Astrocyte (in vitro differentiated cells and primary cell): ENCODE measurements around the gene CEBPG. TPM values are rescaled to one million over a fixed set of nuclear protein-coding genes. Genes with fewer than 3 reads are reported as not detected.

Source experiments
- DNase-seq: peaks from one replicate; pipeline ENCODE4 v3.0.0-alpha.2; 2010; ENCODE audit warnings: low read depth
- FAIRE-seq: peaks from 2 replicates; lab custom pipeline; 2011; peaks lifted over from hg19 to GRCh38; lab: Jason Lieb, UNC
- H2AFZ ChIP-seq: 2 replicates; pipeline ENCODE4 v1.6.0; 2012; ENCODE audit warnings: low read depth, low read length, inconsistent platforms
- H3K27ac ChIP-seq: 2 replicates; pipeline ENCODE4 v1.5.1; 2011; ENCODE audit warnings: low read depth, low read length, inconsistent platforms
- H3K27me3 ChIP-seq: 2 replicates; pipeline ENCODE4 v1.6.0; 2011; ENCODE audit warnings: low read length, inconsistent platforms; ENCODE audit not compliant: insufficient read depth
- H3K36me3 ChIP-seq: 2 replicates; pipeline ENCODE4 v1.5.1; 2011; ENCODE audit warnings: low read length, inconsistent platforms; ENCODE audit not compliant: insufficient read depth
- H3K4me1 ChIP-seq: 2 replicates; pipeline ENCODE4 v1.5.1; 2011; ENCODE audit warnings: low read length, inconsistent platforms; ENCODE audit not compliant: insufficient read depth
- H3K4me2 ChIP-seq: 2 replicates; pipeline ENCODE4 v1.6.0; 2012; ENCODE audit warnings: low read length, inconsistent platforms
- H3K4me3 ChIP-seq: 2 replicates; pipeline ENCODE4 v1.5.1; 2011; ENCODE audit warnings: low read depth, mild to moderate bottlenecking, low read length, inconsistent platforms; ENCODE audit not compliant: insufficient read depth
- H3K79me2 ChIP-seq: 2 replicates; pipeline ENCODE4 v1.6.0; 2012; ENCODE audit warnings: mild to moderate bottlenecking, low read length, inconsistent platforms; ENCODE audit not compliant: insufficient read depth
- H3K9ac ChIP-seq: 2 replicates; pipeline ENCODE4 v1.6.0; 2012; ENCODE audit warnings: mild to moderate bottlenecking, low read length, inconsistent platforms
- H3K9me3 ChIP-seq: 2 replicates; pipeline ENCODE4 v1.5.1; 2012; ENCODE audit warnings: low read depth, mild to moderate bottlenecking, low read length, inconsistent platforms; ENCODE audit not compliant: insufficient read depth
- H4K20me1 ChIP-seq: 2 replicates; pipeline ENCODE4 v1.6.0; 2012; ENCODE audit warnings: low read length, inconsistent platforms; ENCODE audit not compliant: insufficient read depth
- H3K27ac Mint-ChIP-seq: one replicate; pipeline ENCODE4 v1.8.0; 2021; ENCODE audit warnings: mild to moderate bottlenecking, mixed read lengths; ENCODE audit not compliant: unreplicated experiment
- H3K27me3 Mint-ChIP-seq: one replicate; pipeline ENCODE4 v1.8.0; 2021; ENCODE audit warnings: low read depth, mixed read lengths; ENCODE audit not compliant: unreplicated experiment
- H3K36me3 Mint-ChIP-seq: one replicate; pipeline ENCODE4 v1.8.0; 2021; ENCODE audit warnings: low read depth, mixed read lengths; ENCODE audit not compliant: unreplicated experiment
- H3K4me1 Mint-ChIP-seq: one replicate; pipeline ENCODE4 v1.8.0; 2021; ENCODE audit warnings: low read depth, mixed read lengths; ENCODE audit not compliant: unreplicated experiment
- H3K4me3 Mint-ChIP-seq: one replicate; pipeline ENCODE4 v1.8.0; 2021; ENCODE audit warnings: mild to moderate bottlenecking, moderate library complexity, mixed read lengths; ENCODE audit not compliant: unreplicated experiment
- H3K9me3 Mint-ChIP-seq: one replicate; pipeline ENCODE4 v1.8.0; 2021; ENCODE audit warnings: mild to moderate bottlenecking, mixed read lengths; ENCODE audit not compliant: unreplicated experiment
- EZH2 ChIP-seq: IDR thresholded peaks from 2 replicates; pipeline ENCODE4 v1.6.1; 2012; ENCODE audit warnings: mild to moderate bottlenecking, low read length, inconsistent platforms; ENCODE audit not compliant: insufficient read depth
- total RNA-seq: library from RNA; stranded (reverse); gene quantifications from 2 replicates; pipeline ENCODE4 v1.2.1, GENCODE V29; 2021
- TF ChIP-seq, protein P1 (sequence below): IDR thresholded peaks from 2 replicates; pipeline ENCODE4 v1.5.1; 2011; ENCODE audit warnings: low read depth, mild to moderate bottlenecking, inconsistent platforms, low read length, moderate library complexity; ENCODE audit not compliant: insufficient read depth

CEBPG gene
- total RNA-seq, 1 donor from 2014 or later = 31.7 TPM

DNA sequence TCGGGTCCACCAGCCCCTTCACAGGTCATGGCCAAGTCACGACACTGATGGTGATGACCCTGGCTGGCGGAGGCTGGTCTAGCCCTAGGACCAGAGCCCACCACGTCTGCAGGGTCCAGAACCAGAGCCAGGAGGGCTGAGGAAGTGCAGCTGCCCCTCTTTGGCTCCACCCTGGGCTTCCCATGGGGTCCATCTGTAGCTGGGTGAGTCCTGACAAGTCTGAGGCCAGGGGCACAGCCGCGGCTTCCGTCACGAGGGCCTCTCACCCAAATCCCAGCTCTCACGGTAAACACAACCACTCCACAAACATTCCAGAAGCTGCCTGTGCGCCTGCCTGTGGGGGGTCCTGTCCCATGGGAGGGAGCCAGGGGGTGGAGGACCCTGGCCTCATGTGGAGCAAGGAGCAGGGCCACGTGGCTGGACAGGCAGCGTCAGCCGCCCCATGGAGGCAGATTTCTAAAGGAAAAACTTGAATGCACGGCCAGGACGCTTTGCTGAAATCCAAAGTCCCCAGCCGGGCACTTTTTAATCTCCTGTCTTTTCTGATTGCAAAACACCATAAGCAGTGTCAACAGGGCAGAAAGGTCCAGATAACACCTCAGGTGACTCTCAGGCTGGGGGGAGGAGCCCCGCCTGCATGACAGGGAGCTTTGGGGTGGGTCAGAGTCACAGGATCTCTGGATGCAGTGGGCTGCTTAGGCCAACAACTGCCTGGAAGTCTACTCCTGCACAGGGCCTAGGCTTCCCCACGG lies 29.9 kb downstream of the CEBPG start:
- H3K4me1 Mint-ChIP-seq = peaks cover 3% of the 10 kb centered on the region
- H3K9ac ChIP-seq = no peak overlapping the region
- no peak overlapping the region for H3K4me2 ChIP-seq
- no peak overlapping the region for H2AFZ ChIP-seq
- no peak overlapping the region for H3K27ac ChIP-seq
- H3K79me2 ChIP-seq = no peaks in the 10 kb centered on the region
- no peak for TF ChIP-seq EZH2
- TF ChIP-seq, protein P1, sequence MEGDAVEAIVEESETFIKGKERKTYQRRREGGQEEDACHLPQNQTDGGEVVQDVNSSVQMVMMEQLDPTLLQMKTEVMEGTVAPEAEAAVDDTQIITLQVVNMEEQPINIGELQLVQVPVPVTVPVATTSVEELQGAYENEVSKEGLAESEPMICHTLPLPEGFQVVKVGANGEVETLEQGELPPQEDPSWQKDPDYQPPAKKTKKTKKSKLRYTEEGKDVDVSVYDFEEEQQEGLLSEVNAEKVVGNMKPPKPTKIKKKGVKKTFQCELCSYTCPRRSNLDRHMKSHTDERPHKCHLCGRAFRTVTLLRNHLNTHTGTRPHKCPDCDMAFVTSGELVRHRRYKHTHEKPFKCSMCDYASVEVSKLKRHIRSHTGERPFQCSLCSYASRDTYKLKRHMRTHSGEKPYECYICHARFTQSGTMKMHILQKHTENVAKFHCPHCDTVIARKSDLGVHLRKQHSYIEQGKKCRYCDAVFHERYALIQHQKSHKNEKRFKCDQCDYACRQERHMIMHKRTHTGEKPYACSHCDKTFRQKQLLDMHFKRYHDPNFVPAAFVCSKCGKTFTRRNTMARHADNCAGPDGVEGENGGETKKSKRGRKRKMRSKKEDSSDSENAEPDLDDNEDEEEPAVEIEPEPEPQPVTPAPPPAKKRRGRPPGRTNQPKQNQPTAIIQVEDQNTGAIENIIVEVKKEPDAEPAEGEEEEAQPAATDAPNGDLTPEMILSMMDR = no peak
- H3K27me3 ChIP-seq = no peaks in the 10 kb centered on the region
- H3K9me3 ChIP-seq = no peaks in the 10 kb centered on the region
- FAIRE-seq = no peak
- no peaks in the 10 kb centered on the region for H3K9me3 Mint-ChIP-seq
- no peaks in the 10 kb centered on the region for H3K36me3 Mint-ChIP-seq
- H3K4me1 ChIP-seq = no peaks in the 10 kb centered on the region
- no peak for DNase-seq
- H3K27ac Mint-ChIP-seq = no peak overlapping the region
- peaks cover 14% of the 10 kb centered on the region for H4K20me1 ChIP-seq
- H3K4me3 ChIP-seq = no peak overlapping the region
- H3K4me3 Mint-ChIP-seq = no peak overlapping the region
- H3K36me3 ChIP-seq = no peaks in the 10 kb centered on the region
- H3K27me3 Mint-ChIP-seq = peaks cover 8% of the 10 kb centered on the region

DNA sequence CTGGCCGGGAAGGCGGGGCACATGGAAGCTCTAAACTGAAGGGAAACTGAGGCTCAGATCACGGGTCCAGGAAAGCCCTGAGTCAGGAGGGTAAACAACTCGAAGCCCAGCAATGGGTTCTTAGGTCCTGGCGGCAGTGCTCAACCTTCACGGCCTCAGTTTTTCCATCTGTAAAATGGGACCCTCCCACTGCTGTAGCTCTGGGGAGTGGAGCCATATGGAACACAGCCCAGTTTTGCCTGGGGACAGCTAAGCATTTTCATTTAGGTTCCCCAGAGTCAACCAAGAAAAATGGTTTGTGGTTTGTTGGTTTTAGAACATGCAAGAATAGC lies 30.4 kb downstream of the CEBPG start:
- Histone ChIP-seq H3K27me3 (no peaks in the 10 kb centered on the region), H3K79me2 (no peaks in the 10 kb centered on the region), H3K4me1 (no peaks in the 10 kb centered on the region), H2AFZ (no peak overlapping the region), H3K9ac (no peak overlapping the region), H3K36me3 (no peaks in the 10 kb centered on the region), H4K20me1 (peaks cover 9% of the 10 kb centered on the region), H3K4me3 (no peak overlapping the region), H3K9me3 (no peaks in the 10 kb centered on the region), H3K4me2 (no peak overlapping the region), H3K27ac (no peak overlapping the region)
- Mint-ChIP-seq H3K9me3 (no peaks in the 10 kb centered on the region), H3K4me3 (no peak overlapping the region), H3K27me3 (peaks cover 10% of the 10 kb centered on the region), H3K36me3 (no peaks in the 10 kb centered on the region), H3K4me1 (peaks cover 3% of the 10 kb centered on the region), H3K27ac (no peak overlapping the region)
- DNase-seq (no peak), FAIRE-seq (no peak)
- TF ChIP-seq EZH2 = no peak
- TF ChIP-seq, protein P1 = no peak
